Left forelimb (tissue), 1 donor: Measurements from ENCODE around the gene SH3BP5.
A peak's percentile ranks its signal among the peaks of the same experiment; 100 is the strongest.

ENCODE experiments used
- DNase-seq: peaks from one replicate; pipeline ENCODE4 v3.0.0-alpha.2; 2018; ENCODE audit warnings: low spot score

The SH3BP5 gene

GRCh38 chr3:15273227-15273626, 59.2 kb downstream of the SH3BP5 start:
- DNase-seq = no peak

- no peak for DNase-seq
These were observed 59.8 kb downstream of the SH3BP5 start for GRCh38 chr3:15272426-15273196.

- no peak for DNase-seq
These were observed 60.5 kb downstream of the SH3BP5 start for GRCh38 chr3:15271785-15272381.

GRCh38 chr3:15271030-15271429, 61.4 kb downstream of the SH3BP5 start:
- DNase-seq = no peak

- DNase-seq = no peak
These were observed 63.0 kb downstream of the SH3BP5 start for GRCh38 chr3:15269091-15269989.

- DNase-seq = peak; percentile 89
These were observed 64.3 kb downstream of the SH3BP5 start for GRCh38 chr3:15268033-15268631.

- no peak for DNase-seq
These were observed 64.9 kb downstream of the SH3BP5 start for GRCh38 chr3:15267502-15267901.

- no peak for DNase-seq
These were observed 65.6 kb downstream of the SH3BP5 start for GRCh38 chr3:15266510-15267376.

GRCh38 chr3:15265655-15266509, 66.5 kb downstream of the SH3BP5 start:
- DNase-seq = no peak

- DNase-seq = no peak
These were observed 67.9 kb downstream of the SH3BP5 start for GRCh38 chr3:15264486-15264885.

- no peak for DNase-seq
These were observed 68.5 kb downstream of the SH3BP5 start for GRCh38 chr3:15263926-15264325.

- no peak for DNase-seq
These were observed 69.3 kb downstream of the SH3BP5 start for GRCh38 chr3:15263120-15263519.

- DNase-seq = no peak
These were observed 70.4 kb downstream of the SH3BP5 start for GRCh38 chr3:15262021-15262420.

GRCh38 chr3:15261274-15261673, 71.1 kb downstream of the SH3BP5 start:
- no peak for DNase-seq

GRCh38 chr3:15260531-15260930, 71.9 kb downstream of the SH3BP5 start:
- no peak for DNase-seq

GRCh38 chr3:15258720-15259119, 73.7 kb downstream of the SH3BP5 start:
- no peak for DNase-seq

- DNase-seq = no peak
These were observed 75.5 kb downstream of the SH3BP5 start for GRCh38 chr3:15256861-15257341.

GRCh38 chr3:15255215-15255614, 77.2 kb downstream of the SH3BP5 start:
- no peak for DNase-seq

GRCh38 chr3:15253023-15253697, 79.2 kb downstream of the SH3BP5 start:
- DNase-seq = no peak

- no peak for DNase-seq
These were observed 86.2 kb downstream of the SH3BP5 start for GRCh38 chr3:15246186-15246585.
